K562 (cell line): ENCODE data around the gene SIT1. TPM values are rescaled to one million over a fixed set of nuclear protein-coding genes. Genes with fewer than 3 reads are reported as not detected.
A peak's percentile ranks its signal among the peaks of the same experiment; 100 is the strongest.

ENCODE experiments used
- CBX5 ChIP-seq: IDR thresholded peaks from 2 replicates; pipeline ENCODE4 v1.6.1; 2014; ENCODE audit warnings: low read depth, borderline replicate concordance
- E2F3 ChIP-seq: fragments of 250-450 bp; sonication (Bioruptor Pico); IDR thresholded peaks from 2 replicates; pipeline ENCODE4 v1.4.0; 2020; ENCODE audit warnings: mild to moderate bottlenecking
- FOSL1 ChIP-seq: fragments of 200-800 bp; sonication (Bioruptor generic); conservative IDR thresholded peaks from 2 replicates; pipeline ENCODE4 v1.6.1; 2016; ENCODE audit warnings: missing genetic modification characterization, missing compliant biosample characterization
- HDAC2 ChIP-seq: fragments of 450-650 bp; IDR thresholded peaks from 2 replicates; pipeline ENCODE4 v1.6.1; 2016; ENCODE audit warnings: mild to moderate bottlenecking
- NR3C1 ChIP-seq: sonication (generic); formaldehyde crosslinking; IDR thresholded peaks from 2 replicates; pipeline ENCODE4 v1.8.1; 2022; ENCODE audit warnings: missing genetic modification reagents
- SETDB1 ChIP-seq: IDR thresholded peaks from one replicate; pipeline ENCODE4 v1.6.1; 2012; ENCODE audit warnings: low read length, control low read depth, inconsistent platforms
- TBP ChIP-seq: optimal IDR thresholded peaks from 2 replicates; pipeline ENCODE3; 2011; ENCODE audit warnings: low read depth, low read length, improper control_type of control experiment
- TFAP4 ChIP-seq: sonication (generic); formaldehyde crosslinking; IDR thresholded peaks from 2 replicates; pipeline ENCODE4 v1.8.0; 2022; ENCODE audit warnings: missing genetic modification reagents, mild to moderate bottlenecking, moderate library complexity, borderline replicate concordance
- ZBTB11 ChIP-seq, 3 experiments: fragments of 200-800 bp in 1 of 3; fragments of 250-450 bp in 1 of 3; fragments of 450-650 bp in 1 of 3; sonication (Bioruptor Pico) in 1 of 3; sonication (Bioruptor generic) in 1 of 3; formaldehyde crosslinking in 1 of 3; IDR thresholded peaks; 2 replicates each; pipeline versions ENCODE4 v1.6.1 to v1.8.0; 2016 to 2022; ENCODE audit warnings: mild to moderate bottlenecking in 2 of 3, missing genetic modification characterization in 2 of 3, missing compliant biosample characterization in 1 of 3, moderate library complexity in 1 of 3
- ZBTB7A ChIP-seq: IDR thresholded peaks from 2 replicates; pipeline ENCODE4 v1.6.1; 2011; ENCODE audit warnings: low read depth, mild to moderate bottlenecking, low read length, moderate library complexity, borderline replicate concordance; ENCODE audit not compliant: control insufficient read depth
- ZNF12 ChIP-seq: sonication (generic); formaldehyde crosslinking; IDR thresholded peaks from 2 replicates; pipeline ENCODE4 v1.4.0; 2020; ENCODE audit warnings: mild to moderate bottlenecking, missing genetic modification reagents
- polyA plus RNA-seq, 8 experiments: library from polyadenylated mRNA; depleted of rRNA in 4 of 8; stranded (reverse) in 5 of 8; unstranded in 3 of 8; fragments of >200 nt; fragmentation: Nextera tagmentation in 2 of 8; fragmentation: Illumina TruSeq in 1 of 8; extraction: Ambion mirVana in 2 of 8; extraction: Trizol in 1 of 8; gene quantifications; 2 replicates each; pipeline versions ENCODE4 v1.2.1 to v1.2.3, GENCODE V29; 2011 to 2014; ENCODE audit warnings: inconsistent platforms in 1 of 8, missing spikeins in 1 of 8
- total RNA-seq, 7 experiments: library from RNA; depleted of rRNA in 6 of 7; stranded (reverse); fragments of >200 nt in 6 of 7; fragmentation: Illumina TruSeq in 2 of 7; extraction: Trizol in 2 of 7; gene quantifications; 2 replicates each; pipeline versions ENCODE4 v1.2.1 to v1.2.3, GENCODE V29; 2011 to 2021; ENCODE audit warnings: low replicate concordance in 1 of 7
- TF ChIP-seq, protein P1 (sequence below), 2 experiments: fragments of 450-650 bp in 1 of 2; sonication (generic) in 1 of 2; formaldehyde crosslinking in 1 of 2; IDR thresholded peaks in 1 of 2; conservative IDR thresholded peaks in 1 of 2; 2 replicates each; pipeline versions ENCODE4 v1.6.1 to v1.8.1; 2016 to 2023; ENCODE audit warnings: mild to moderate bottlenecking in 2 of 2, moderate library complexity in 2 of 2, inconsistent platforms in 1 of 2, missing genetic modification reagents in 1 of 2
- TF ChIP-seq, protein P2 (sequence below): sonication (generic); formaldehyde crosslinking; IDR thresholded peaks from 2 replicates; pipeline ENCODE4 v1.8.1; 2023; ENCODE audit warnings: mild to moderate bottlenecking, missing genetic modification reagents

The SIT1 gene
- total and polyA plus RNA-seq, 9 of the 15 experiments (the other 6 are each of a cell fraction or from before 2014, with no cell fraction given), result not detected

GRCh38 chr9:35688558-35689541 lies 38.1 kb upstream of the SIT1 start (continued):
- TF ChIP-seq ZBTB11 (CRISPR knock-in tag; IDR thresholded peaks at IDR 0.05) (no peak), SETDB1 (no peak), TBP (no peak), HDAC2 (no peak), ZNF12 (CRISPR knock-in tag) (no peak), ZBTB7A (no peak), TFAP4 (CRISPR knock-in tag) (no peak), FOSL1 (0 out of 2 replicates have a peak, but pooled peaks have one; percentile 19), CBX5 (no peak), NR3C1 (CRISPR knock-in tag) (no peak), E2F3 (CRISPR knock-in tag) (no peak)
- TF ChIP-seq, protein P1, sequence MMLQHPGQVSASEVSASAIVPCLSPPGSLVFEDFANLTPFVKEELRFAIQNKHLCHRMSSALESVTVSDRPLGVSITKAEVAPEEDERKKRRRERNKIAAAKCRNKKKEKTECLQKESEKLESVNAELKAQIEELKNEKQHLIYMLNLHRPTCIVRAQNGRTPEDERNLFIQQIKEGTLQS (IDR thresholded peaks at IDR 0.05), result peak; percentile 44; the same call in 1 of the 2 replicates
- TF ChIP-seq, protein P1 (CRISPR knock-in tag; conservative IDR thresholded peaks at IDR 0.05), result no peak
- TF ChIP-seq, protein P2, sequence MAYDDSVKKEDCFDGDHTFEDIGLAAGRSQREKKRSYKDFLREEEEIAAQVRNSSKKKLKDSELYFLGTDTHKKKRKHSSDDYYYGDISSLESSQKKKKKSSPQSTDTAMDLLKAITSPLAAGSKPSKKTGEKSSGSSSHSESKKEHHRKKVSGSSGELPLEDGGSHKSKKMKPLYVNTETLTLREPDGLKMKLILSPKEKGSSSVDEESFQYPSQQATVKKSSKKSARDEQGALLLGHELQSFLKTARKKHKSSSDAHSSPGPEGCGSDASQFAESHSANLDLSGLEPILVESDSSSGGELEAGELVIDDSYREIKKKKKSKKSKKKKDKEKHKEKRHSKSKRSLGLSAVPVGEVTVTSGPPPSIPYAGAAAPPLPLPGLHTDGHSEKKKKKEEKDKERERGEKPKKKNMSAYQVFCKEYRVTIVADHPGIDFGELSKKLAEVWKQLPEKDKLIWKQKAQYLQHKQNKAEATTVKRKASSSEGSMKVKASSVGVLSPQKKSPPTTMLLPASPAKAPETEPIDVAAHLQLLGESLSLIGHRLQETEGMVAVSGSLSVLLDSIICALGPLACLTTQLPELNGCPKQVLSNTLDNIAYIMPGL (CRISPR knock-in tag), result no peak
